Prostate gland (tissue), 2 donors: ENCODE measurements around the gene FNDC3B.

Experiments used
- POLR2AphosphoS5 ChIP-seq: sonication (generic); formaldehyde crosslinking; IDR thresholded peaks from one replicate; pipeline ENCODE4 v1.6.1; 2017; ENCODE audit warnings: antibody characterized with exemption
- TF ChIP-seq, protein P1 (sequence below), 4 experiments: fragments of 200-600 bp in 2 of 4; fragments of 450-650 bp in 2 of 4; sonication (generic) in 2 of 4; IDR thresholded peaks; 1 replicate in 3 of 4; 2 replicates in 1 of 4; pipeline ENCODE4 v1.5.1; 2016 to 2019; ENCODE audit warnings: antibody characterized with exemption in 4 of 4, mild to moderate bottlenecking in 2 of 4, moderate library complexity in 2 of 4

DNA sequence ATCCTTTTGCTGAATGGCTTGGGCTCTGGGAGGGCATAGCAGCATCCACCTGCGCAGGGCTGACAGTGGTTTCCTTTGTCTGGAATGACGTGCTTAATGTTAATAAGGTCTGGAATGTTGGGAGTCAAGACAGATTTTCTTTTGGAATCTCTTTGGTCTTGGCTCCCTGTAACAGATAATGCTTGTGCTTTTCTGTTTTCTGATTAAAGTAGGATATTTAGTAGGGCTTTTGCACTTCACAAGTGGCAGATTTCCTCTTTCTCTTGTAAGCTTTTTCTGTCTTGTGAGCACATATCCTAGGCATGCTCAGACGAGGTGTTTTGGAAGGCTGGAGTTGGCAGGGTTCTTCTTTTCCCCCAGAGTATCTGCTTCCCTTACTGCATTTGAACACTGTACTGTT lies 219.2 kb downstream of the FNDC3B start:
- TF ChIP-seq, protein P1, sequence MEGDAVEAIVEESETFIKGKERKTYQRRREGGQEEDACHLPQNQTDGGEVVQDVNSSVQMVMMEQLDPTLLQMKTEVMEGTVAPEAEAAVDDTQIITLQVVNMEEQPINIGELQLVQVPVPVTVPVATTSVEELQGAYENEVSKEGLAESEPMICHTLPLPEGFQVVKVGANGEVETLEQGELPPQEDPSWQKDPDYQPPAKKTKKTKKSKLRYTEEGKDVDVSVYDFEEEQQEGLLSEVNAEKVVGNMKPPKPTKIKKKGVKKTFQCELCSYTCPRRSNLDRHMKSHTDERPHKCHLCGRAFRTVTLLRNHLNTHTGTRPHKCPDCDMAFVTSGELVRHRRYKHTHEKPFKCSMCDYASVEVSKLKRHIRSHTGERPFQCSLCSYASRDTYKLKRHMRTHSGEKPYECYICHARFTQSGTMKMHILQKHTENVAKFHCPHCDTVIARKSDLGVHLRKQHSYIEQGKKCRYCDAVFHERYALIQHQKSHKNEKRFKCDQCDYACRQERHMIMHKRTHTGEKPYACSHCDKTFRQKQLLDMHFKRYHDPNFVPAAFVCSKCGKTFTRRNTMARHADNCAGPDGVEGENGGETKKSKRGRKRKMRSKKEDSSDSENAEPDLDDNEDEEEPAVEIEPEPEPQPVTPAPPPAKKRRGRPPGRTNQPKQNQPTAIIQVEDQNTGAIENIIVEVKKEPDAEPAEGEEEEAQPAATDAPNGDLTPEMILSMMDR (IDR thresholded peaks at IDR 0.05) = no peak
- no peak for TF ChIP-seq POLR2AphosphoS5
